ENCODE measurements around the gene THBS1. TPM values are rescaled to one million over a fixed set of nuclear protein-coding genes. Genes with fewer than 3 reads are reported as not detected.

Gene THBS1
- total and polyA plus RNA-seq, 2 donors (not counting 1 experiment from before 2014, with no cell fraction given), result 0.63 to 4.3 TPM

DNA sequence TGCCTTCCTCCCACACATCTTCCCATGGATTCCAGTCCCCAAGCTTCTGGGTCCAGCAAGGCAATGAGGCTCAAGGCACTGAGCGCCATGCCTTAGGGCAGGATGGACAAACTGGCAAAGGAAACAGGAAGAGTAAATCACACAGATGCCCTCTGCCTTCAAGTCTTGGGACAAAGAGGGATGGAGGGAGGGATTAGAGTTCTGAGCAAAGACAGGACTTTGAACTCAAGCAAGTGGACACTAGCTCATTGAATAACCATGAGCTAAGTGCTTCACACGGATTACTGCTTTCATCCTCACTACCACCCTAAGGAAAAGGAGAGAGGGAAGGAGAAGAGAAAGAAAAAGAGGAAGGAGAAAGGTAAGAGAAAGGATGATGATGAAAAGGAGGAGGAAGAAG lies 7.6 kb upstream of the THBS1 start:
- Mint-ChIP-seq H3K4me1 (no peaks in the 10 kb centered on the region), H3K4me3 (no peak overlapping the region), H3K27ac (no peak overlapping the region), H3K27me3 (peaks cover 32% of the 10 kb centered on the region), H3K9me3 (ENCODE audit: insufficient read depth) (no peaks in the 10 kb centered on the region)
- H3K4me1 ChIP-seq (ENCODE audit: control insufficient read depth in 2 of 2, insufficient read depth in 2 of 2, low read length in 2 of 2), result no peaks in the 10 kb centered on the region
- no peaks in the 10 kb centered on the region for H3K79me2 ChIP-seq (ENCODE audit: control insufficient read depth, insufficient read depth, low read length)
- no peak overlapping the region for H3K9ac ChIP-seq (ENCODE audit: low read length)
- H3K9me3 ChIP-seq (ENCODE audit: control extremely low read depth in 1 of 3, control insufficient read depth in 2 of 3, insufficient read depth in 1 of 3, low read length in 2 of 3), result peaks cover 0 to 3% (median 1%) of the 10 kb centered on the region in 3 donors
- DNase-seq (no peak), ATAC-seq (ENCODE audit: low read depth) (no peak)
- H3K27me3 ChIP-seq (replicated peaks in 1 of 4; ENCODE audit: control extremely low read depth in 1 of 4, control insufficient read depth in 3 of 4, insufficient read depth in 4 of 4, low read length in 3 of 4), result peaks cover 0 to 4% (median 2%) of the 10 kb centered on the region in 4 experiments
- intact Hi-C loops (cut with micrococcal nuclease), result no loop called here
- H3K27ac ChIP-seq (ENCODE audit: low read length in 2 of 2), result no peak overlapping the region
- CTCF ChIA-PET, result no interaction called here
- no peaks in the 10 kb centered on the region for H3K36me3 ChIP-seq (replicated peaks in 1 of 2; ENCODE audit: control extremely low read depth in 1 of 2, control insufficient read depth in 1 of 2, extremely low read depth in 1 of 2, insufficient read depth in 2 of 2, low read length in 1 of 2)
- no CpG with 5 or more reads among the region's 2 CpGs for WGBS (ENCODE audit: insufficient coverage)
- TF ChIP-seq EZH2 (IDR thresholded peaks at IDR 0.05; ENCODE audit: borderline replicate concordance, insufficient read depth, low read depth, low read length, poor library complexity, severe bottlenecking), result no peak
- TF ChIP-seq, protein P1, sequence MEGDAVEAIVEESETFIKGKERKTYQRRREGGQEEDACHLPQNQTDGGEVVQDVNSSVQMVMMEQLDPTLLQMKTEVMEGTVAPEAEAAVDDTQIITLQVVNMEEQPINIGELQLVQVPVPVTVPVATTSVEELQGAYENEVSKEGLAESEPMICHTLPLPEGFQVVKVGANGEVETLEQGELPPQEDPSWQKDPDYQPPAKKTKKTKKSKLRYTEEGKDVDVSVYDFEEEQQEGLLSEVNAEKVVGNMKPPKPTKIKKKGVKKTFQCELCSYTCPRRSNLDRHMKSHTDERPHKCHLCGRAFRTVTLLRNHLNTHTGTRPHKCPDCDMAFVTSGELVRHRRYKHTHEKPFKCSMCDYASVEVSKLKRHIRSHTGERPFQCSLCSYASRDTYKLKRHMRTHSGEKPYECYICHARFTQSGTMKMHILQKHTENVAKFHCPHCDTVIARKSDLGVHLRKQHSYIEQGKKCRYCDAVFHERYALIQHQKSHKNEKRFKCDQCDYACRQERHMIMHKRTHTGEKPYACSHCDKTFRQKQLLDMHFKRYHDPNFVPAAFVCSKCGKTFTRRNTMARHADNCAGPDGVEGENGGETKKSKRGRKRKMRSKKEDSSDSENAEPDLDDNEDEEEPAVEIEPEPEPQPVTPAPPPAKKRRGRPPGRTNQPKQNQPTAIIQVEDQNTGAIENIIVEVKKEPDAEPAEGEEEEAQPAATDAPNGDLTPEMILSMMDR (IDR thresholded peaks at IDR 0.05), result no peak
- H3K4me3 ChIP-seq (ENCODE audit: control extremely low read depth in 1 of 5, extremely low read depth in 1 of 5, insufficient read depth in 1 of 5, low read depth in 2 of 5, low read length in 4 of 5), result no peak overlapping the region
- no peak overlapping the region for H2AFZ ChIP-seq (ENCODE audit: insufficient read depth, low read depth, low read length, poor library complexity, severe bottlenecking)
- POLR2A ChIA-PET, result no interaction called here
- no peak overlapping the region for H3K4me2 ChIP-seq (replicated peaks; ENCODE audit: low read depth, low read length, poor library complexity, severe bottlenecking)
- no peaks in the 10 kb centered on the region for H4K20me1 ChIP-seq (ENCODE audit: control insufficient read depth, insufficient read depth, low read length, poor library complexity, severe bottlenecking)

DNA sequence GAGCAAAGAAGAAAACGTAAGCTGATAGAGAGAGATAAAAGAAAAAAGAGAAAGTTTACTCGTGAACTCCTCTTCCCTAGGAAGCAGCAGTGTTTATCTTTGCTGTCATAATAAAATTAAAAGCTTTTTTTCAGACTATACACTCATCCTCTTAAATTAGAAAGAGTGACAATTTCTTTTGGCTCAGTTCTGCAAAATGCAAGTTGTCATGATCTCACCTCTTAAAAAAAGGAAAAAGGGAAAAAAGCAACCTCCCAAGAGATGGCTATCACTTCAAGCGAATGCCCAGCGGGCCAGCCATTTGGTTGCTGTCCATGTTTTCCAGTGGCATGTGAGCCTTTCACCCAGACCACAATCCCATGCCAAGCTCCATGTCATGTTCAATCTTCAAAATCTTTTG lies 7.0 kb upstream of the THBS1 start:
- no peak overlapping the region for H3K9ac ChIP-seq (ENCODE audit: low read length)
- peaks cover 0 to 3% (median 1%) of the 10 kb centered on the region in 3 donors for H3K9me3 ChIP-seq (ENCODE audit: control extremely low read depth in 1 of 3, control insufficient read depth in 2 of 3, insufficient read depth in 1 of 3, low read length in 2 of 3)
- Mint-ChIP-seq H3K9me3 (ENCODE audit: insufficient read depth) (no peaks in the 10 kb centered on the region), H3K27ac (no peak overlapping the region), H3K4me1 (no peaks in the 10 kb centered on the region), H3K4me3 (no peak overlapping the region), H3K27me3 (peaks cover 38% of the 10 kb centered on the region)
- H3K36me3 ChIP-seq (replicated peaks in 1 of 2; ENCODE audit: control extremely low read depth in 1 of 2, control insufficient read depth in 1 of 2, extremely low read depth in 1 of 2, insufficient read depth in 2 of 2, low read length in 1 of 2), result no peaks in the 10 kb centered on the region
- DNase-seq, result no peak
- no peak for ATAC-seq (ENCODE audit: low read depth)
- POLR2A ChIA-PET, result no interaction called here
- TF ChIP-seq, protein P1 (IDR thresholded peaks at IDR 0.05), result no peak
- TF ChIP-seq EZH2 (IDR thresholded peaks at IDR 0.05; ENCODE audit: borderline replicate concordance, insufficient read depth, low read depth, low read length, poor library complexity, severe bottlenecking), result no peak
- H3K79me2 ChIP-seq (ENCODE audit: control insufficient read depth, insufficient read depth, low read length), result no peaks in the 10 kb centered on the region
- CTCF ChIA-PET, result no interaction called here
- peaks cover 0 to 4% (median 2%) of the 10 kb centered on the region in 4 experiments for H3K27me3 ChIP-seq (replicated peaks in 1 of 4; ENCODE audit: control extremely low read depth in 1 of 4, control insufficient read depth in 3 of 4, insufficient read depth in 4 of 4, low read length in 3 of 4)
- intact Hi-C loops (cut with micrococcal nuclease), result no loop called here
- no peak overlapping the region for H3K4me3 ChIP-seq (ENCODE audit: control extremely low read depth in 1 of 5, extremely low read depth in 1 of 5, insufficient read depth in 1 of 5, low read depth in 2 of 5, low read length in 4 of 5)
- H3K27ac ChIP-seq (ENCODE audit: low read length in 2 of 2), result no peak overlapping the region
- WGBS (ENCODE audit: insufficient coverage), result 100% methylated on average over 2 of the region's 4 CpGs
- H2AFZ ChIP-seq (ENCODE audit: insufficient read depth, low read depth, low read length, poor library complexity, severe bottlenecking), result no peak overlapping the region
- no peaks in the 10 kb centered on the region for H3K4me1 ChIP-seq (ENCODE audit: control insufficient read depth in 2 of 2, insufficient read depth in 2 of 2, low read length in 2 of 2)
- H4K20me1 ChIP-seq (ENCODE audit: control insufficient read depth, insufficient read depth, low read length, poor library complexity, severe bottlenecking), result no peaks in the 10 kb centered on the region
- H3K4me2 ChIP-seq (replicated peaks; ENCODE audit: low read depth, low read length, poor library complexity, severe bottlenecking), result no peak overlapping the region
